OCI-LY1 (cell line): ENCODE measurements around the gene BUB1.
"Not testable (repeated sequence)": the region's sequence is repeated elsewhere in the genome, so short reads cannot be mapped to it uniquely, and the experiment has no call there.

Source experiments
- EZH2 ChIP-seq: fragments of 200-600 bp; sonication (generic), shearing (Covaris generic); IDR thresholded peaks from 2 replicates; pipeline ENCODE4 v1.8.0; 2017; ENCODE audit warnings: borderline replicate concordance, mixed run types, mild to moderate bottlenecking, antibody characterized with exemption, low read length, moderate library complexity, mixed read lengths
- TF ChIP-seq, protein P1 (sequence below): fragments of 200-600 bp; sonication (generic), shearing (Covaris generic); IDR thresholded peaks from 2 replicates; pipeline ENCODE4 v1.5.1; 2017; ENCODE audit warnings: mild to moderate bottlenecking, antibody characterized with exemption, low read length, moderate library complexity, mixed read lengths

- TF ChIP-seq, protein P1, sequence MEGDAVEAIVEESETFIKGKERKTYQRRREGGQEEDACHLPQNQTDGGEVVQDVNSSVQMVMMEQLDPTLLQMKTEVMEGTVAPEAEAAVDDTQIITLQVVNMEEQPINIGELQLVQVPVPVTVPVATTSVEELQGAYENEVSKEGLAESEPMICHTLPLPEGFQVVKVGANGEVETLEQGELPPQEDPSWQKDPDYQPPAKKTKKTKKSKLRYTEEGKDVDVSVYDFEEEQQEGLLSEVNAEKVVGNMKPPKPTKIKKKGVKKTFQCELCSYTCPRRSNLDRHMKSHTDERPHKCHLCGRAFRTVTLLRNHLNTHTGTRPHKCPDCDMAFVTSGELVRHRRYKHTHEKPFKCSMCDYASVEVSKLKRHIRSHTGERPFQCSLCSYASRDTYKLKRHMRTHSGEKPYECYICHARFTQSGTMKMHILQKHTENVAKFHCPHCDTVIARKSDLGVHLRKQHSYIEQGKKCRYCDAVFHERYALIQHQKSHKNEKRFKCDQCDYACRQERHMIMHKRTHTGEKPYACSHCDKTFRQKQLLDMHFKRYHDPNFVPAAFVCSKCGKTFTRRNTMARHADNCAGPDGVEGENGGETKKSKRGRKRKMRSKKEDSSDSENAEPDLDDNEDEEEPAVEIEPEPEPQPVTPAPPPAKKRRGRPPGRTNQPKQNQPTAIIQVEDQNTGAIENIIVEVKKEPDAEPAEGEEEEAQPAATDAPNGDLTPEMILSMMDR: not testable (repeated sequence)
- TF ChIP-seq EZH2: not testable (repeated sequence)
Measured at GRCh38 chr2:110609843-110610612, 67.8 kb downstream of the BUB1 start.
